22Rv1 (cell line): ENCODE data around the gene MISFA.

Experiments used
- CTCF ChIP-seq: fragments of 450-650 bp; IDR thresholded peaks from 2 replicates; pipeline ENCODE4 v1.5.1; 2017; ENCODE audit warnings: mild to moderate bottlenecking
- ZFX ChIP-seq: fragments of 450-650 bp; IDR thresholded peaks from 2 replicates; pipeline ENCODE4 v1.6.1; 2017; ENCODE audit warnings: antibody characterized with exemption, borderline replicate concordance

- no peak for TF ChIP-seq CTCF
- no peak for TF ChIP-seq ZFX
These were observed 50.8 kb downstream of the MISFA start for GRCh38 chr11:18650353-18650752.
